C4-2B (cell line): ENCODE data around the gene CRMP1.

ENCODE experiments used
- CTCF ChIP-seq: fragments of 450-650 bp; conservative IDR thresholded peaks from 2 replicates; pipeline ENCODE4 v1.5.1; 2017; ENCODE audit warnings: mild to moderate bottlenecking
- ZFX ChIP-seq: fragments of 450-650 bp; IDR thresholded peaks from 2 replicates; pipeline ENCODE4 v1.6.1; 2017

GRCh38 chr4:5892323-5893003 is 423 bp downstream of the CRMP1 start:
- no peak for TF ChIP-seq CTCF
- TF ChIP-seq ZFX, result no peak
